ENCODE results near the gene MATCAP1. TPM values are rescaled to one million over a fixed set of nuclear protein-coding genes. Genes with fewer than 3 reads are reported as not detected.

Gene MATCAP1
- total and polyA plus RNA-seq, 10 of the 15 experiments (the other 5 are each of a cell fraction or from before 2014, with no cell fraction given) = 2.8 to 25.8 (median 8.6) TPM

DNA sequence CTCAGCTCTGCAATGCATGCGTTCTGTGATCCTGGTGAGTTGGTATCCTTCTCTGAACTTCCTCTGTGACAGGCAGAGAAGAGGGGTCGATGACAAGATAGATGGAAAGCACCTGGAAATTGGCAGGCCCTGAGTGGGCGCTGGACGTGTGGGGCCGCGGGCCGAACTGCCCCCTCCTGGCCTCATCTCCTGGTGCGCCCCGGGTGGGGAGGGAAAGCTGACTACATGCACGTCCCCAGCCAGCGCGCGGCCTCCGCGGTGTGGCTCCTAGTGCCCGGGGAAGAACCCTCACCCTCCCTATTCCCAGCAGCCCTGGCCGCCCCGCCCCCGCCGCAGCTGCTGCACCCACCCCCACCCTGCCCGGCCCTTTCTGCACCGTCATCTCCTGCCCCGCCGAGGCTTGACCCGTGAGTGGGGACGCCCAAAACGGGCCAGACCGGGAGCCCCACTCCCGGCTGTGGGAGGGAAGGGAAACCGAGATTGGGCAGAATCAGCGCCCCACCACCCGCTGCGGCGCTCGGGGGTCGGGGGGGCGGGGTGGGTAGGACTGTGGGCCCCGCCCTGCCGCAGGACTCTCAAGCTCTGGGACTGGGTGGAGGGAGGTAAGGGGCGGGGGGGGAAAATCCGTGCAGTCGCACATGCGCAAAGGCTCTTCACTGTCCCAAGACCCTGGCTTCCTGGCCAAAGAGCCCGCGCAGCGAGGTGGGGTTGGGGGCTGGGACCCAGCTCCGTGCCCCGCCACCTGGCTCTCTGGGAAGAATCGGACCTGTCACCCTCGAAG, 13.4 kb downstream of the MATCAP1 start, which contains the start of gene NOL3 (continued):
- TF ChIP-seq CEBPB (IDR thresholded peaks at IDR 0.05; ENCODE audit: borderline replicate concordance in 1 of 2, low read depth in 2 of 2, low read length in 2 of 2) = no peak
- no peak for TF ChIP-seq FOS (IDR thresholded peaks at IDR 0.05; ENCODE audit: borderline replicate concordance, extremely low read depth, insufficient read length)
- TF ChIP-seq NFXL1 (IDR thresholded peaks at IDR 0.05; ENCODE audit: borderline replicate concordance) = no peak
- TF ChIP-seq, protein P1, sequence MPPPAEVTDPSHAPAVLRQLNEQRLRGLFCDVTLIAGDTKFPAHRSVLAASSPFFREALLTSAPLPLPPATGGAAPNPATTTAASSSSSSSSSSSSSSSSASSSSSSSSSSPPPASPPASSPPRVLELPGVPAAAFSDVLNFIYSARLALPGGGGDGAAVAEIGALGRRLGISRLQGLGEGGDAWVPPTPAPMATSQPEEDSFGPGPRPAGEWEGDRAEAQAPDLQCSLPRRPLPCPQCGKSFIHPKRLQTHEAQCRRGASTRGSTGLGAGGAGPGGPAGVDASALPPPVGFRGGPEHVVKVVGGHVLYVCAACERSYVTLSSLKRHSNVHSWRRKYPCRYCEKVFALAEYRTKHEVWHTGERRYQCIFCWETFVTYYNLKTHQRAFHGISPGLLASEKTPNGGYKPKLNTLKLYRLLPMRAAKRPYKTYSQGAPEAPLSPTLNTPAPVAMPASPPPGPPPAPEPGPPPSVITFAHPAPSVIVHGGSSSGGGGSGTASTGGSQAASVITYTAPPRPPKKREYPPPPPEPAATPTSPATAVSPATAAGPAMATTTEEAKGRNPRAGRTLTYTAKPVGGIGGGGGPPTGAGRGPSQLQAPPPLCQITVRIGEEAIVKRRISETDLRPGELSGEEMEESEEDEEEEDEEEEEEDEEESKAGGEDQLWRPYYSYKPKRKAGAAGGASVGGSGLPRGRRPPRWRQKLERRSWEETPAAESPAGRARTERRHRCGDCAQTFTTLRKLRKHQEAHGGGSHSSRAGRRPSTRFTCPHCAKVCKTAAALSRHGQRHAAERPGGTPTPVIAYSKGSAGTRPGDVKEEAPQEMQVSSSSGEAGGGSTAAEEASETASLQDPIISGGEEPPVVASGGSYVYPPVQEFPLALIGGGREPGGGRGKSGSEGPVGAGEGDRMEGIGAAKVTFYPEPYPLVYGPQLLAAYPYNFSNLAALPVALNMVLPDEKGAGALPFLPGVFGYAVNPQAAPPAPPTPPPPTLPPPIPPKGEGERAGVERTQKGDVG (CRISPR knock-in tag; IDR thresholded peaks at IDR 0.05) = no peak
- no peak for TF ChIP-seq BMI1 (IDR thresholded peaks at IDR 0.05; ENCODE audit: borderline replicate concordance)
- TF ChIP-seq, protein P2, sequence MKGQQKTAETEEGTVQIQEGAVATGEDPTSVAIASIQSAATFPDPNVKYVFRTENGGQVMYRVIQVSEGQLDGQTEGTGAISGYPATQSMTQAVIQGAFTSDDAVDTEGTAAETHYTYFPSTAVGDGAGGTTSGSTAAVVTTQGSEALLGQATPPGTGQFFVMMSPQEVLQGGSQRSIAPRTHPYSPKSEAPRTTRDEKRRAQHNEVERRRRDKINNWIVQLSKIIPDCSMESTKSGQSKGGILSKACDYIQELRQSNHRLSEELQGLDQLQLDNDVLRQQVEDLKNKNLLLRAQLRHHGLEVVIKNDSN (IDR thresholded peaks at IDR 0.05; ENCODE audit: borderline replicate concordance, extremely low read length, insufficient read depth, low read depth, low read length) = no peak
- TF ChIP-seq, protein P3, sequence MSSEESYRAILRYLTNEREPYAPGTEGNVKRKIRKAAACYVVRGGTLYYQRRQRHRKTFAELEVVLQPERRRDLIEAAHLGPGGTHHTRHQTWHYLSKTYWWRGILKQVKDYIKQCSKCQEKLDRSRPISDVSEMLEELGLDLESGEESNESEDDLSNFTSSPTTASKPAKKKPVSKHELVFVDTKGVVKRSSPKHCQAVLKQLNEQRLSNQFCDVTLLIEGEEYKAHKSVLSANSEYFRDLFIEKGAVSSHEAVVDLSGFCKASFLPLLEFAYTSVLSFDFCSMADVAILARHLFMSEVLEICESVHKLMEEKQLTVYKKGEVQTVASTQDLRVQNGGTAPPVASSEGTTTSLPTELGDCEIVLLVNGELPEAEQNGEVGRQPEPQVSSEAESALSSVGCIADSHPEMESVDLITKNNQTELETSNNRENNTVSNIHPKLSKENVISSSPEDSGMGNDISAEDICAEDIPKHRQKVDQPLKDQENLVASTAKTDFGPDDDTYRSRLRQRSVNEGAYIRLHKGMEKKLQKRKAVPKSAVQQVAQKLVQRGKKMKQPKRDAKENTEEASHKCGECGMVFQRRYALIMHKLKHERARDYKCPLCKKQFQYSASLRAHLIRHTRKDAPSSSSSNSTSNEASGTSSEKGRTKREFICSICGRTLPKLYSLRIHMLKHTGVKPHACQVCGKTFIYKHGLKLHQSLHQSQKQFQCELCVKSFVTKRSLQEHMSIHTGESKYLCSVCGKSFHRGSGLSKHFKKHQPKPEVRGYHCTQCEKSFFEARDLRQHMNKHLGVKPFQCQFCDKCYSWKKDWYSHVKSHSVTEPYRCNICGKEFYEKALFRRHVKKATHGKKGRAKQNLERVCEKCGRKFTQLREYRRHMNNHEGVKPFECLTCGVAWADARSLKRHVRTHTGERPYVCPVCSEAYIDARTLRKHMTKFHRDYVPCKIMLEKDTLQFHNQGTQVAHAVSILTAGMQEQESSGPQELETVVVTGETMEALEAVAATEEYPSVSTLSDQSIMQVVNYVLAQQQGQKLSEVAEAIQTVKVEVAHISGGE (CRISPR knock-in tag; IDR thresholded peaks at IDR 0.05) = no peak
- no peak for TF ChIP-seq RAD21 (IDR thresholded peaks at IDR 0.05; ENCODE audit: insufficient read depth, low read depth, low read length)
- no peak for TF ChIP-seq HDAC6 (IDR thresholded peaks at IDR 0.05; ENCODE audit: unreplicated experiment)
- peak; percentile 20; the same call in 1 of the 2 replicates for TF ChIP-seq SMARCA5 (IDR thresholded peaks at IDR 0.05)
- TF ChIP-seq CBX5 (IDR thresholded peaks at IDR 0.05; ENCODE audit: low read depth) = no peak
- no peak for TF ChIP-seq JUNB (IDR thresholded peaks at IDR 0.05)
- no peak for TF ChIP-seq YBX1 (IDR thresholded peaks at IDR 0.05)
- peak; percentile 64 to 82; a peak in 3 of 4 replicates for TF ChIP-seq BHLHE40 (IDR thresholded peaks at IDR 0.05; ENCODE audit: borderline replicate concordance in 1 of 2, low read depth in 2 of 2, low read length in 1 of 2)
- TF ChIP-seq, protein P4, sequence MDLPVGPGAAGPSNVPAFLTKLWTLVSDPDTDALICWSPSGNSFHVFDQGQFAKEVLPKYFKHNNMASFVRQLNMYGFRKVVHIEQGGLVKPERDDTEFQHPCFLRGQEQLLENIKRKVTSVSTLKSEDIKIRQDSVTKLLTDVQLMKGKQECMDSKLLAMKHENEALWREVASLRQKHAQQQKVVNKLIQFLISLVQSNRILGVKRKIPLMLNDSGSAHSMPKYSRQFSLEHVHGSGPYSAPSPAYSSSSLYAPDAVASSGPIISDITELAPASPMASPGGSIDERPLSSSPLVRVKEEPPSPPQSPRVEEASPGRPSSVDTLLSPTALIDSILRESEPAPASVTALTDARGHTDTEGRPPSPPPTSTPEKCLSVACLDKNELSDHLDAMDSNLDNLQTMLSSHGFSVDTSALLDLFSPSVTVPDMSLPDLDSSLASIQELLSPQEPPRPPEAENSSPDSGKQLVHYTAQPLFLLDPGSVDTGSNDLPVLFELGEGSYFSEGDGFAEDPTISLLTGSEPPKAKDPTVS (IDR thresholded peaks at IDR 0.05; ENCODE audit: low read depth, low read length) = no peak
- TF ChIP-seq NBN (IDR thresholded peaks at IDR 0.05) = peak; percentile 59; the same call in 1 of the 2 replicates
- no peak for TF ChIP-seq GABPA (IDR thresholded peaks at IDR 0.05; ENCODE audit: low read depth)
- no peak for TF ChIP-seq ZNF384 (IDR thresholded peaks at IDR 0.05; ENCODE audit: borderline replicate concordance, low read depth, low read length)
- TF ChIP-seq IRF4 (IDR thresholded peaks at IDR 0.05; ENCODE audit: low read depth, low read length) = no peak
- TF ChIP-seq MTA3 (IDR thresholded peaks at IDR 0.05; ENCODE audit: borderline replicate concordance, low read length) = no peak
- TF ChIP-seq LARP7 (IDR thresholded peaks at IDR 0.05) = peak; percentile 34; the same call in 1 of the 2 replicates
